ENCODE measurements around the gene PLA2G4F.

PLA2G4F gene

GRCh38 chr15:42149493-42150218, 6.8 kb downstream of the PLA2G4F start:
- DNase-seq (ENCODE audit: extremely low read depth in 1 of 2, low read depth in 1 of 2) = no peak

- no peak for DNase-seq (ENCODE audit: extremely low read depth in 1 of 2, low read depth in 1 of 2)
These were observed 7.5 kb downstream of the PLA2G4F start for GRCh38 chr15:42148808-42149492.

GRCh38 chr15:42147431-42147735, 9.1 kb downstream of the PLA2G4F start:
- DNase-seq (ENCODE audit: extremely low read depth in 1 of 2, low read depth in 1 of 2) = no peak

GRCh38 chr15:42146551-42147430, 9.6 kb downstream of the PLA2G4F start:
- no peak for DNase-seq (ENCODE audit: extremely low read depth in 1 of 2, low read depth in 1 of 2)

- no peak for DNase-seq (ENCODE audit: extremely low read depth in 1 of 2, low read depth in 1 of 2)
These were observed 10.6 kb downstream of the PLA2G4F start for GRCh38 chr15:42145546-42146455.

- DNase-seq (ENCODE audit: extremely low read depth in 1 of 2, low read depth in 1 of 2) = no peak
These were observed 11.5 kb downstream of the PLA2G4F start for GRCh38 chr15:42144841-42145375.

GRCh38 chr15:42143866-42144625, 12.4 kb downstream of the PLA2G4F start:
- no peak for DNase-seq (ENCODE audit: extremely low read depth in 1 of 2, low read depth in 1 of 2)

GRCh38 chr15:42143356-42143755, 13.1 kb downstream of the PLA2G4F start:
- DNase-seq (ENCODE audit: extremely low read depth in 1 of 2, low read depth in 1 of 2) = no peak

GRCh38 chr15:42141795-42142667, 14.4 kb downstream of the PLA2G4F start:
- DNase-seq (ENCODE audit: extremely low read depth in 1 of 2, low read depth in 1 of 2) = no peak

- DNase-seq (ENCODE audit: extremely low read depth in 1 of 2, low read depth in 1 of 2) = no peak
These were observed 15.2 kb downstream of the PLA2G4F start for GRCh38 chr15:42141246-42141645.

GRCh38 chr15:42140383-42141070, 15.9 kb downstream of the PLA2G4F start:
- no peak for DNase-seq (ENCODE audit: extremely low read depth in 1 of 2, low read depth in 1 of 2)

GRCh38 chr15:42139596-42139995, 16.8 kb downstream of the PLA2G4F start:
- DNase-seq (ENCODE audit: extremely low read depth in 1 of 2, low read depth in 1 of 2) = no peak

- DNase-seq (ENCODE audit: extremely low read depth in 1 of 2, low read depth in 1 of 2) = no peak
These were observed 17.5 kb downstream of the PLA2G4F start for GRCh38 chr15:42138968-42139386.

GRCh38 chr15:42138411-42138810, 18.0 kb downstream of the PLA2G4F start:
- DNase-seq (ENCODE audit: extremely low read depth in 1 of 2, low read depth in 1 of 2) = no peak

GRCh38 chr15:42137461-42138261, 18.8 kb downstream of the PLA2G4F start:
- DNase-seq (ENCODE audit: extremely low read depth in 1 of 2, low read depth in 1 of 2) = no peak

GRCh38 chr15:42136513-42136912, 19.9 kb downstream of the PLA2G4F start:
- DNase-seq (ENCODE audit: extremely low read depth in 1 of 2, low read depth in 1 of 2) = no peak

- DNase-seq (ENCODE audit: extremely low read depth in 1 of 2, low read depth in 1 of 2) = no peak
These were observed 21.1 kb downstream of the PLA2G4F start for GRCh38 chr15:42135351-42135750.
